Tibial nerve (tissue), 4 donors: ENCODE results near the gene HMX1. TPM values are rescaled to one million over a fixed set of nuclear protein-coding genes. Genes with fewer than 3 reads are reported as not detected.

Experiments
- DNase-seq, 2 donors: peaks; one replicate each; pipeline ENCODE4 v3.0.0-alpha.2; 2019; ENCODE audit warnings: low spot score in 2 of 2
- H3K27ac ChIP-seq, 4 donors: fragments of 200-600 bp; sonication (generic) in 3 of 4; one replicate each; pipeline ENCODE4 v1.5.1; 2017 to 2019; ENCODE audit warnings: mild to moderate bottlenecking in 1 of 4
- H3K27me3 ChIP-seq, 2 donors: fragments of 200-600 bp; sonication (generic) in 1 of 2; one replicate each; pipeline versions ENCODE4 v1.5.1 to v1.6.0; 2017 to 2019
- H3K36me3 ChIP-seq, 3 donors: fragments of 200-600 bp; sonication (generic); one replicate each; pipeline ENCODE4 v1.5.1; 2018 to 2019
- H3K4me1 ChIP-seq, 4 donors: fragments of 200-600 bp; sonication (generic) in 3 of 4; one replicate each; pipeline ENCODE4 v1.5.1; 2017 to 2019
- H3K4me3 ChIP-seq, 4 donors: fragments of 200-600 bp; sonication (generic) in 3 of 4; one replicate each; pipeline ENCODE4 v1.5.1; 2017 to 2019; ENCODE audit warnings: mild to moderate bottlenecking in 1 of 4, moderate library complexity in 1 of 4
- H3K9me3 ChIP-seq, 4 donors: fragments of 200-600 bp; sonication (generic) in 3 of 4; one replicate each; pipeline ENCODE4 v1.5.1; 2017 to 2019
- EP300 ChIP-seq, 2 donors: sonication (generic); formaldehyde crosslinking; IDR thresholded peaks; one replicate each; pipeline ENCODE4 v1.6.1; 2017; ENCODE audit warnings: antibody characterized with exemption in 2 of 2, mild to moderate bottlenecking in 1 of 2
- POLR2A ChIP-seq, 2 donors: fragments of 450-650 bp; IDR thresholded peaks; one replicate each; pipeline ENCODE4 v1.6.1; 2017; ENCODE audit warnings: antibody characterized with exemption in 2 of 2, mild to moderate bottlenecking in 2 of 2, moderate library complexity in 2 of 2
- WGBS, 2 donors: methylation state at CpG; one replicate each; pipeline ENCODE4 v1.1.5; 2018; 5-methylcytosine and 5-hydroxymethylcytosine counted together
- total RNA-seq, 4 donors: library from RNA; depleted of rRNA; stranded (reverse); fragments of >200 nt; gene quantifications; one replicate each; pipeline ENCODE4 v1.1.0, GENCODE V29; 2016
- TF ChIP-seq, protein P1 (sequence below), 5 experiments: fragments of 200-600 bp in 3 of 5; fragments of 450-650 bp in 2 of 5; sonication (generic) in 3 of 5; IDR thresholded peaks; one replicate each; pipeline ENCODE4 v1.5.1; 2016 to 2019; ENCODE audit warnings: antibody characterized with exemption in 5 of 5, mild to moderate bottlenecking in 3 of 5, moderate library complexity in 2 of 5

The HMX1 gene
- total RNA-seq, 4 donors from 2014 or later, result 0.21 TPM; not detected in 3

DNA sequence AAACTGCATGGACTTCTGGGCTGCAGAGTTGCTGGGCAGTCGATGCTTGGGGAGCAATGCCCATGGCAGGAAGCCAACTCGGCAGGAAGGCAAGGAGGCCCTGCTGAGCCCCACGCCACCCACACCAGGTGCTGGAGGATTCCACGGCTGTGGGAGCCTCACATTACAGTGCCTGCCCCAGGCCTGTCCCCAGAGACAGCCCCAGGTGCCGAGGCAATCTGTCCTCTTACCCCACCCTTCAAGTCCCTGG lies 53.9 kb downstream of the HMX1 start:
- DNase-seq, result no peak
- WGBS, 2 donors, result 0 to 30% methylated on average over 2 to 4 of the region's 5 CpGs
- no peak overlapping the region for H3K27ac ChIP-seq
- no peak overlapping the region for H3K4me3 ChIP-seq
- H3K9me3 ChIP-seq, result peaks cover 0 to 12% (median 0%) of the 10 kb centered on the region in 4 donors
- no peaks in the 10 kb centered on the region for H3K36me3 ChIP-seq
- no peaks in the 10 kb centered on the region for H3K4me1 ChIP-seq
- TF ChIP-seq POLR2A (IDR thresholded peaks at IDR 0.05) (no peak), EP300 (IDR thresholded peaks at IDR 0.05) (no peak)
- TF ChIP-seq, protein P1, sequence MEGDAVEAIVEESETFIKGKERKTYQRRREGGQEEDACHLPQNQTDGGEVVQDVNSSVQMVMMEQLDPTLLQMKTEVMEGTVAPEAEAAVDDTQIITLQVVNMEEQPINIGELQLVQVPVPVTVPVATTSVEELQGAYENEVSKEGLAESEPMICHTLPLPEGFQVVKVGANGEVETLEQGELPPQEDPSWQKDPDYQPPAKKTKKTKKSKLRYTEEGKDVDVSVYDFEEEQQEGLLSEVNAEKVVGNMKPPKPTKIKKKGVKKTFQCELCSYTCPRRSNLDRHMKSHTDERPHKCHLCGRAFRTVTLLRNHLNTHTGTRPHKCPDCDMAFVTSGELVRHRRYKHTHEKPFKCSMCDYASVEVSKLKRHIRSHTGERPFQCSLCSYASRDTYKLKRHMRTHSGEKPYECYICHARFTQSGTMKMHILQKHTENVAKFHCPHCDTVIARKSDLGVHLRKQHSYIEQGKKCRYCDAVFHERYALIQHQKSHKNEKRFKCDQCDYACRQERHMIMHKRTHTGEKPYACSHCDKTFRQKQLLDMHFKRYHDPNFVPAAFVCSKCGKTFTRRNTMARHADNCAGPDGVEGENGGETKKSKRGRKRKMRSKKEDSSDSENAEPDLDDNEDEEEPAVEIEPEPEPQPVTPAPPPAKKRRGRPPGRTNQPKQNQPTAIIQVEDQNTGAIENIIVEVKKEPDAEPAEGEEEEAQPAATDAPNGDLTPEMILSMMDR (IDR thresholded peaks at IDR 0.05), result no peak
- no peaks in the 10 kb centered on the region for H3K27me3 ChIP-seq

DNA sequence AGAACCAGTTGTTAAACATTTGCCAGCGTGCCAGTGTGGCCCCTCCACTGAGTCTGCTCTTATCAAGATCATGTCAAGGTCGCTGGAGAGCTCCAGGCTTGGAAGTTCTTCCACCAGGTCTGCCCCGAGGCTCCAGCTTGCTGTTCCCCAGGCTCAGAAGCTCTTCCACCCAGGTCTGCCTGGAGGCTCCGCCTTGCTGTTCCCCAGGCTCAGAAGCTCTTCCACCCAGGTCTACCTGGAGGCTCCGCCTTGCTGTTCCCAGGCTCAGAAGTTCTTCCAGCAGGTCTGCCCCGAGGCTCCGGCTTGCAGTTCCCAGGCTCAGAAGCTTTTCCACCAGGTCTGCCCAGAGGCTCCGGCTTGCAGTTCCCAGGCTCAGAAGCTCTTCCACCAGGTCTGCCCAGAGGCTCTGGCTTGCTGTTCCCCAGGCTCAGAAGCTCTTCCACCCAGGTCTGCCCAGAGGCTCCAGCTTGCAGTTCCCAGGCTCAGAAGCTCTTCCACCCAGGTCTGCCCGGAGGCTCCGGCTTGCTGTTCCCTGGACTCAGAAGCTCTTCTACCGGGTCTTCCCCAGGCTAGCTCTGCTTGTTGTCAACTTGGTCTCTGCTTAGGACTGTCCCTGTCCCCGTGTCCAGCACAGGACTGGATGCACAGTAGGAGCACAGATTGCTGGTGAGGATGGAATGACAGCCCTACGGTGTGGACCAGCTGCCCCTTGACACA lies 54.4 kb downstream of the HMX1 start:
- Histone ChIP-seq H3K4me3 (no peak overlapping the region), H3K36me3 (no peaks in the 10 kb centered on the region), H3K27ac (no peak overlapping the region), H3K4me1 (no peaks in the 10 kb centered on the region), H3K27me3 (no peaks in the 10 kb centered on the region), H3K9me3 (peaks cover 0 to 12% (median 0%) of the 10 kb centered on the region in 4 donors)
- no peak for DNase-seq
- 87 to 88% methylated on average over 12 to 13 of the region's 13 CpGs for WGBS, 2 donors
- no peak for TF ChIP-seq POLR2A (IDR thresholded peaks at IDR 0.05)
- TF ChIP-seq, protein P1 (IDR thresholded peaks at IDR 0.05), result no peak
- TF ChIP-seq EP300 (IDR thresholded peaks at IDR 0.05), result no peak
